Vagina (tissue), 2 donors: ENCODE data around the gene LCE6A.

Experiments used
- POLR2AphosphoS5 ChIP-seq, 2 donors: sonication (generic); formaldehyde crosslinking; IDR thresholded peaks; one replicate each; pipeline ENCODE4 v1.9.0; 2017; ENCODE audit warnings: antibody characterized with exemption in 2 of 2, mild to moderate bottlenecking in 2 of 2, low read depth in 1 of 2; ENCODE audit not compliant: insufficient read depth in 1 of 2
- TF ChIP-seq, protein P1 (sequence below), 3 experiments: fragments of 450-650 bp in 2 of 3; fragments of 200-600 bp in 1 of 3; sonication (generic) in 1 of 3; IDR thresholded peaks; one replicate each; pipeline ENCODE4 v1.5.1; 2017 to 2019; ENCODE audit warnings: antibody characterized with exemption in 3 of 3, mild to moderate bottlenecking in 2 of 3, moderate library complexity in 2 of 3

- TF ChIP-seq POLR2AphosphoS5 (IDR thresholded peaks at IDR 0.05; ENCODE audit: insufficient read depth in 1 of 2, low read depth in 1 of 2) = no peak
- TF ChIP-seq, protein P1, sequence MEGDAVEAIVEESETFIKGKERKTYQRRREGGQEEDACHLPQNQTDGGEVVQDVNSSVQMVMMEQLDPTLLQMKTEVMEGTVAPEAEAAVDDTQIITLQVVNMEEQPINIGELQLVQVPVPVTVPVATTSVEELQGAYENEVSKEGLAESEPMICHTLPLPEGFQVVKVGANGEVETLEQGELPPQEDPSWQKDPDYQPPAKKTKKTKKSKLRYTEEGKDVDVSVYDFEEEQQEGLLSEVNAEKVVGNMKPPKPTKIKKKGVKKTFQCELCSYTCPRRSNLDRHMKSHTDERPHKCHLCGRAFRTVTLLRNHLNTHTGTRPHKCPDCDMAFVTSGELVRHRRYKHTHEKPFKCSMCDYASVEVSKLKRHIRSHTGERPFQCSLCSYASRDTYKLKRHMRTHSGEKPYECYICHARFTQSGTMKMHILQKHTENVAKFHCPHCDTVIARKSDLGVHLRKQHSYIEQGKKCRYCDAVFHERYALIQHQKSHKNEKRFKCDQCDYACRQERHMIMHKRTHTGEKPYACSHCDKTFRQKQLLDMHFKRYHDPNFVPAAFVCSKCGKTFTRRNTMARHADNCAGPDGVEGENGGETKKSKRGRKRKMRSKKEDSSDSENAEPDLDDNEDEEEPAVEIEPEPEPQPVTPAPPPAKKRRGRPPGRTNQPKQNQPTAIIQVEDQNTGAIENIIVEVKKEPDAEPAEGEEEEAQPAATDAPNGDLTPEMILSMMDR (IDR thresholded peaks at IDR 0.05) = no peak
These were observed 28.4 kb downstream of the LCE6A start for GRCh38 chr1:152870831-152871730.
